ENCODE data around the gene LRRC63. TPM values are rescaled to one million over a fixed set of nuclear protein-coding genes. Genes with fewer than 3 reads are reported as not detected.

LRRC63 gene
- polyA plus RNA-seq, 1 of the 3 experiments (the other 2 are of a cell fraction) = 0.03 TPM

DNA sequence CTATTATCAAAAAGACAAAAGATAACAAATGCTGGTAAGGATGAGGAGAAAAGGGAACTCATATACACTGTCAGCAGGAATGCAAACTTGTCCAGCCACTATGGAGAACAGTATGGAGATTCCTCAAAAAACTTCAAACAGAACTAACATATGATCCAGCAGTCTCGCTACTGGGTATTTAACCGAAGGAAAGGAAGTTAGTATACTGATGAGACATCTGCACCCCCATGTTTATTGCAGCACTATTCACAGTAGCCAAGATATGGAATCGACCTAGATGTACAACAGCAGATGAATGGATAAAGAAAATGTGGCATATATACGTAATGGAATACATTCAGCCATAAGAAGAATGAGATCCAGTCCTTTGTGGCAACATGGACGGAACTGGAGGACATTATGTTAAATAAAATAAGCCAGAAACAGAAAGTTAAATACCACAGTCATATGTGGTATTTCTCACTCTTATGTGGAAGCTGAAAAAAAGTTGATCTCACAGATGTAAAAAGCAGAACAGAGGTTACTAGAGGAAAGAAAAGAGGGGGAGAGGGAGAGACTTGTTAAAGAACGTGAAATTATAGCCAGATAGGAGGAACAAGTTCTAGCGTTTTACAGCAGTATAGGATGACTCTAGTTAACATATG lies 92.1 kb downstream of the LRRC63 start:
- Histone ChIP-seq H3K4me3 (ENCODE audit: low read depth in 2 of 2, low read length in 1 of 2) (no peak overlapping the region), H3K27me3 (ENCODE audit: insufficient read depth) (no peaks in the 10 kb centered on the region), H2AFZ (ENCODE audit: low read depth) (no peak overlapping the region), H3K79me2 (ENCODE audit: insufficient read depth) (no peaks in the 10 kb centered on the region), H3K9me3 (no peaks in the 10 kb centered on the region), H3K27ac (ENCODE audit: low read depth in 2 of 2, low read length in 1 of 2) (no peak overlapping the region), H3K9me2 (no peaks in the 10 kb centered on the region), H3K36me3 (replicated peaks in 1 of 2; ENCODE audit: control insufficient read depth in 1 of 2, insufficient read depth in 2 of 2, low read length in 1 of 2) (no peaks in the 10 kb centered on the region), H3K9ac (no peak overlapping the region), H3F3A (replicated peaks; ENCODE audit: insufficient read depth) (no peaks in the 10 kb centered on the region), H4K20me1 (ENCODE audit: insufficient read depth) (no peaks in the 10 kb centered on the region), H3K4me1 (ENCODE audit: control insufficient read depth in 1 of 2, insufficient read depth in 2 of 2, low read depth in 1 of 2, low read length in 1 of 2) (no peaks in the 10 kb centered on the region), H3K4me2 (no peak overlapping the region)
- no peak for DNase-seq
- no peak for TF ChIP-seq EP300 (IDR thresholded peaks at IDR 0.05; ENCODE audit: borderline replicate concordance in 1 of 2, low read depth in 1 of 2, low read length in 1 of 2)
- no peak for TF ChIP-seq RAD21 (IDR thresholded peaks at IDR 0.05; ENCODE audit: low read length)
- TF ChIP-seq, protein P1, sequence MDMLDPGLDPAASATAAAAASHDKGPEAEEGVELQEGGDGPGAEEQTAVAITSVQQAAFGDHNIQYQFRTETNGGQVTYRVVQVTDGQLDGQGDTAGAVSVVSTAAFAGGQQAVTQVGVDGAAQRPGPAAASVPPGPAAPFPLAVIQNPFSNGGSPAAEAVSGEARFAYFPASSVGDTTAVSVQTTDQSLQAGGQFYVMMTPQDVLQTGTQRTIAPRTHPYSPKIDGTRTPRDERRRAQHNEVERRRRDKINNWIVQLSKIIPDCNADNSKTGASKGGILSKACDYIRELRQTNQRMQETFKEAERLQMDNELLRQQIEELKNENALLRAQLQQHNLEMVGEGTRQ (IDR thresholded peaks at IDR 0.05; ENCODE audit: borderline replicate concordance, low read depth, low read length) = no peak
- TF ChIP-seq, protein P2, sequence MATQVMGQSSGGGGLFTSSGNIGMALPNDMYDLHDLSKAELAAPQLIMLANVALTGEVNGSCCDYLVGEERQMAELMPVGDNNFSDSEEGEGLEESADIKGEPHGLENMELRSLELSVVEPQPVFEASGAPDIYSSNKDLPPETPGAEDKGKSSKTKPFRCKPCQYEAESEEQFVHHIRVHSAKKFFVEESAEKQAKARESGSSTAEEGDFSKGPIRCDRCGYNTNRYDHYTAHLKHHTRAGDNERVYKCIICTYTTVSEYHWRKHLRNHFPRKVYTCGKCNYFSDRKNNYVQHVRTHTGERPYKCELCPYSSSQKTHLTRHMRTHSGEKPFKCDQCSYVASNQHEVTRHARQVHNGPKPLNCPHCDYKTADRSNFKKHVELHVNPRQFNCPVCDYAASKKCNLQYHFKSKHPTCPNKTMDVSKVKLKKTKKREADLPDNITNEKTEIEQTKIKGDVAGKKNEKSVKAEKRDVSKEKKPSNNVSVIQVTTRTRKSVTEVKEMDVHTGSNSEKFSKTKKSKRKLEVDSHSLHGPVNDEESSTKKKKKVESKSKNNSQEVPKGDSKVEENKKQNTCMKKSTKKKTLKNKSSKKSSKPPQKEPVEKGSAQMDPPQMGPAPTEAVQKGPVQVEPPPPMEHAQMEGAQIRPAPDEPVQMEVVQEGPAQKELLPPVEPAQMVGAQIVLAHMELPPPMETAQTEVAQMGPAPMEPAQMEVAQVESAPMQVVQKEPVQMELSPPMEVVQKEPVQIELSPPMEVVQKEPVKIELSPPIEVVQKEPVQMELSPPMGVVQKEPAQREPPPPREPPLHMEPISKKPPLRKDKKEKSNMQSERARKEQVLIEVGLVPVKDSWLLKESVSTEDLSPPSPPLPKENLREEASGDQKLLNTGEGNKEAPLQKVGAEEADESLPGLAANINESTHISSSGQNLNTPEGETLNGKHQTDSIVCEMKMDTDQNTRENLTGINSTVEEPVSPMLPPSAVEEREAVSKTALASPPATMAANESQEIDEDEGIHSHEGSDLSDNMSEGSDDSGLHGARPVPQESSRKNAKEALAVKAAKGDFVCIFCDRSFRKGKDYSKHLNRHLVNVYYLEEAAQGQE (IDR thresholded peaks at IDR 0.05; ENCODE audit: low read depth, low read length) = no peak
- TF ChIP-seq GATA2 (CRISPR knock-in tag; IDR thresholded peaks at IDR 0.05) = no peak
- TF ChIP-seq NRF1 (IDR thresholded peaks at IDR 0.05; ENCODE audit: low read depth, low read length) = no peak
- no peak for TF ChIP-seq EZH2phosphoT487 (IDR thresholded peaks at IDR 0.05; ENCODE audit: borderline replicate concordance, low read depth)
- no peak for TF ChIP-seq MXI1 (IDR thresholded peaks at IDR 0.05; ENCODE audit: low read depth, low read length)
- TF ChIP-seq GABPA (IDR thresholded peaks at IDR 0.05; ENCODE audit: low read depth) = no peak
- TF ChIP-seq SIN3A (IDR thresholded peaks at IDR 0.05; ENCODE audit: borderline replicate concordance, low read depth, low read length) = no peak
- TF ChIP-seq, protein P3, sequence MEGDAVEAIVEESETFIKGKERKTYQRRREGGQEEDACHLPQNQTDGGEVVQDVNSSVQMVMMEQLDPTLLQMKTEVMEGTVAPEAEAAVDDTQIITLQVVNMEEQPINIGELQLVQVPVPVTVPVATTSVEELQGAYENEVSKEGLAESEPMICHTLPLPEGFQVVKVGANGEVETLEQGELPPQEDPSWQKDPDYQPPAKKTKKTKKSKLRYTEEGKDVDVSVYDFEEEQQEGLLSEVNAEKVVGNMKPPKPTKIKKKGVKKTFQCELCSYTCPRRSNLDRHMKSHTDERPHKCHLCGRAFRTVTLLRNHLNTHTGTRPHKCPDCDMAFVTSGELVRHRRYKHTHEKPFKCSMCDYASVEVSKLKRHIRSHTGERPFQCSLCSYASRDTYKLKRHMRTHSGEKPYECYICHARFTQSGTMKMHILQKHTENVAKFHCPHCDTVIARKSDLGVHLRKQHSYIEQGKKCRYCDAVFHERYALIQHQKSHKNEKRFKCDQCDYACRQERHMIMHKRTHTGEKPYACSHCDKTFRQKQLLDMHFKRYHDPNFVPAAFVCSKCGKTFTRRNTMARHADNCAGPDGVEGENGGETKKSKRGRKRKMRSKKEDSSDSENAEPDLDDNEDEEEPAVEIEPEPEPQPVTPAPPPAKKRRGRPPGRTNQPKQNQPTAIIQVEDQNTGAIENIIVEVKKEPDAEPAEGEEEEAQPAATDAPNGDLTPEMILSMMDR (IDR thresholded peaks at IDR 0.05) = no peak
- CTCF ChIA-PET = interaction anchor here (1.0 kb wide), 1 partner anchor 25 kb away, joined by 3 read pairs; no protein-coding TSS in a partner anchor
- WGBS (ENCODE audit: low lambda C conversion rate) = 63% methylated on average over 7 of the region's 7 CpGs
- POLR2A ChIA-PET = no interaction called here
